Measurements from ENCODE around the gene CPNE1.
A peak's percentile ranks its signal among the peaks of the same experiment; 100 is the strongest.

CPNE1 gene

DNA sequence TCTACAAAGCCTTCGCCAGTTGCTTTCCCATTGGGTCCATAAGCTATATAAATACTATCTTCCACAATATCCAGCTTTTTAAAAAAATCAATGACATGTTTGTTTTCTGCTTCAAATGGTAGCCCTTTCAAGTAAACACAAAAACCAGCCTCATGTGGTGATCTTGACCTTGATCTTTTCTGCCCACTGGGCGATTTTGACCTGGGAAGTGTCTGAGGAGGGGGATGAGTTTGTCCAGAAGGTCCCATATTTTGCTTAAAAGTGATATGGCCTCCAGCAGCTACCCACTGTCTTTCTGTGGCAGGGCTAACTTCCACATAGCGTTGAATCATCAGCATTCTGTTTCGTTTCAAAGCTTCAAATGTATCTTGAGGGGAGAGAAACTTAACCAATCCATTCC, 10.8 kb downstream of the CPNE1 start:
- no peak for DNase-seq (ENCODE audit: low read depth, low spot score)

DNA sequence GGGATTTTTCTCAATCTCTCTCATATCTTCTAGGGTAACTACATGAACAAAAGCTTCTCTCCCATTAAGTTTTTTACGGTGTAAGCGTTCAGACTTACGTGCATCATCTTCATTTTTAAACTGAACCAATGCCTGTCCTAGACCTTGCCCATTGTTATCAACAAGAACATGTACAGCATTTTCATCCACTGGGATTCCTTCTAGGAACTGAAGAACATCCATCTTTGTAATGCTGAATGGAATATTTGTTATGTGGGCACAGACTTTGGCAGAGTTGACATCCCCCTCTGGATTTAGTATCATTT, 11.3 kb downstream of the CPNE1 start:
- no peak for DNase-seq (ENCODE audit: low read depth, low spot score)

GRCh38 chr20:35652641-35653429, 11.9 kb downstream of the CPNE1 start:
- DNase-seq (ENCODE audit: low read depth, low spot score) = peak; percentile 19

GRCh38 chr20:35651958-35652357, 12.7 kb downstream of the CPNE1 start:
- DNase-seq (ENCODE audit: low read depth, low spot score) = no peak

GRCh38 chr20:35650632-35651031, 14.1 kb downstream of the CPNE1 start:
- DNase-seq (ENCODE audit: low read depth, low spot score) = no peak

DNA sequence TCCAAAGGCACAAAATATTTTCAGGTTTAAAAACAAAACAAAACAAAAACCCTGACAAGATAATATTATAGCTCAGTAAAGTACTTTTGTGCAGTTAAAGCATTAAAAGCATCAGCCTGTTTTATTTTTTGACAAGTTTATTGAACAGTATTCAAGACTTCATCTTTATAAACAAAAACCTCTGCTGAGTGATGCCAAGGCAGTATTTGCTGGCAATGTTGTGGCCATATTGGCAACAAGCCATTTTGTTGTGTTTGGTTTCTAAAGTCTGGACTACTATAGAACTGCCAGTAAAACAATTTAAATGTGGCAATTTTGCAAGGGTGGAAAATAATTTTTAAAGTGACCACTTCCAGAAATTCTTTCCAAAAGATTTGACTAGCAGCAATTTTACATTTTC, 15.9 kb downstream of the CPNE1 start:
- no peak for DNase-seq (ENCODE audit: low read depth, low spot score)

GRCh38 chr20:35644806-35645205, 19.9 kb downstream of the CPNE1 start:
- DNase-seq (ENCODE audit: low read depth, low spot score) = no peak

DNA sequence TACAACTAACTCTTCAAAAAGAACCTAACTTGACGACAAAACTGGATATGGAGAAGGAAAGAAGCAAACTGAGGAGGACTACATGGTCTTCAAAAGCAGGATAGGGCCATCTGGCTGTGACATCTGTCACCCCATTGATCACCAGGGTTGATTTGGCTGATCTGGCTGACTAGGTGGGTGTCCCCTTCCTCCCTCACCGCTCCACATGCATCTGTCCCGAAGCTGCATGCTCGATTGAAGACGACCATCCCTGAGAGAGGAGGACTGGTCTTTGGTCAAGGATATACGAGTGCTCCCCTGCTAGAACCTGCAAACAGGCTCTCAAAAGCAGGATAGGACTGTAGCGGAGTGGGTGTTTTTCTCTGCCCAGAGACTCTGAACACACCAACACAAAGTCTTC, 21.7 kb downstream of the CPNE1 start:
- no peak for DNase-seq (ENCODE audit: low read depth, low spot score)

DNA sequence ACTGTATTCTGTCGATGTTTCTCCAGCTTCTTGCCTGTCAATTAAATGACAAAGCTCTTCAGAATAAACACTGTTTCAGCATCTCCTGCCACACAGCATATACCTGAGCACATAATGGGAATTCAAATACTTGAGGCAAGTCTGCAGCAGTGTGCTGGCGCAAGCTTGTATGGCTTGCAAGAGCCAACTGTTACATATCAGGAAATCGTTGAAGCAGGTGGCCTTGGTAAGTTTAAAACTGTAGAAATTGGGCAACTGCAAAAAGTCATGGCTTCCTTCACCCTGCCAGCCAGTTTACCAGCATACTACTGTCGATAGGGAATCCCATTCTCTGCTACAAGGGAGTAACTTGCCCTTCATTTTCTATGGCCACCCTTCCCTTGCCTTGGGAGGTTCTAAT, 23.0 kb downstream of the CPNE1 start:
- DNase-seq (ENCODE audit: low read depth, low spot score) = no peak

GRCh38 chr20:35640724-35641123, 24.0 kb downstream of the CPNE1 start:
- DNase-seq (ENCODE audit: low read depth, low spot score) = no peak

DNA sequence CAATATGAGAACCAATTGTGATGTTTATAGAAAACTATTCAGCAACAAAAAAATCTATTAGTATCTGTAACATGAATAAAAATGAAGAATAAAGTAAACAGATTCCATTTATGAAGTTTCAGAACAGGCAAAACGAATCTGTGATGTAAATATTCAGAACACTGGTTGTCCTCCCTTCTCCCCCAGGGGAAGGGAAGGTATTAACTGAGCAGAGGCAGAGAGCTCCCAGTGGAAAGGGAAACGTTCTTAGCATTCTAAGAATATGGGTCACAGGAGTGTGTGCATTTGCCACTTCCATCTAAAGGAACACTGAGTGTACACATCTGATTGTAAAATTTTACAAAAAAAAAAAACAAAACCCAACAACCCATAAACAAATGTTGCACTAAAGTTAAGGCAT, 25.9 kb downstream of the CPNE1 start:
- DNase-seq (ENCODE audit: low read depth, low spot score) = no peak

DNA sequence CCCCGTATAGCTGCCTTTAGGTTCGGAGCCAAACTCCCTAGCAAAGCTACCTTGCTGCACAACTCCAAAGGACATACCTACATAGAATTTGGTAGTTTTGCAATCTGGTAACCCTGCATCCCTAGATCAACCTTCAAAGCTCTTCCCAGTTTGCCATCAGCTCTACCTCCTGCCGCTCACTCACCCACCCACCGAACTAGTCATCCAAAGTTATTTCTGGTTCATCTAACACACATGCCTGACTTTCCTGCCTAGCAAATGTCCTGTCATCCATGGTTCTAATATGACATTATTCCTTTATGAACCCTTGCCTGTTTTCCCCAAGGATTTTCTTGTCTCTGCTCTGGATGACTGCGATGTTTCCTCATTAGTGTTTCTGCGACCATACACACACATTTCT, 27.4 kb downstream of the CPNE1 start:
- no peak for DNase-seq (ENCODE audit: low read depth, low spot score)

GRCh38 chr20:35636095-35636494, 28.6 kb downstream of the CPNE1 start:
- no peak for DNase-seq (ENCODE audit: low read depth, low spot score)

DNA sequence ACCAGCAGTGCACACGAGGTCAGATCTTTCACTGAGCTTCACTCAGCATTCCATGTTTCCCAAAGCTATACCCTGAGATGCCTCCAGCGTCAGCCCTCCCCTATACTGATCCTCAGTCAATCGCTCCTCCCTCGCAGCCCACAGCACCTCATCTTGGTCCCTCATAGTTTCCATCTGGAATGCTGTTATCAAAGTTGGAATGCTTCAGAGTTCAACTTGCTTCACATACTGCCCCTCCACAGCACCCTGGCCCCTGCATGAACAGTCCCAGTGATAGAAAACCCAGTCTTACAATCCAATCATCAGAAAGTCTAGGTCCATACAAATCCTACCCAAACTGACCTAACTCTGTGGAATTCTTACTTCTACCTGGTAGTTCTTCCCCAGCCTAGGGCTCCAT, 29.0 kb downstream of the CPNE1 start:
- no peak for DNase-seq (ENCODE audit: low read depth, low spot score)

DNA sequence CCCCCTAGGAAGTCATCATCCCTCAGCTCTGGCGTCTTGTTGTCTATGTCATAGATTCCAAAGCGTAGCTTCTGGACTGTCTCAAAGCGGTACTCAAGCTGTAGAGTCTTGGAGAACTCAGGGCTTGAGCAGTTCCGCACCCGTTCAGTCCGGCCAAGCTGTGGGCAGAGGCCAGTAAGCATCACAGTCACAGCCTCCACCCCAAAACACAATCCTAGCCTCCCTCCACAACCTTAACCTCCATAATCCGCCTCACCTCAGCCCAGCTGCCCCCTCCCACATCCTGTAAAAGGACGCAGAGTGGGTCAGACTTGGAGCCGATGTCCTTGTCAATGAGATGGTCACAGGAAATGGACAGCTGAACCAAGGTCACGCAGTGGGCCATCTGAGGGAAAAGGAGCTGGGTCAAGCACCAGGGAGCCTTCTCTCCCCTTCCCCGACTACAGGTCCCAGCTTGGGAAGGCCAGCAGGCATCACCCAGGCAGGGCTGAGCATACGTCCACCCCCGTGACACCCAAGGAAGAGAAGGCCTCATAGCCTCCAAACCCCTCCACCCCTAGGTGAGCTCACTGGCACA, 32.1 kb downstream of the CPNE1 start:
- DNase-seq (ENCODE audit: low read depth, low spot score) = no peak

- DNase-seq (ENCODE audit: low read depth, low spot score) = no peak
Measured at GRCh38 chr20:35630636-35631035, 34.1 kb downstream of the CPNE1 start.

DNA sequence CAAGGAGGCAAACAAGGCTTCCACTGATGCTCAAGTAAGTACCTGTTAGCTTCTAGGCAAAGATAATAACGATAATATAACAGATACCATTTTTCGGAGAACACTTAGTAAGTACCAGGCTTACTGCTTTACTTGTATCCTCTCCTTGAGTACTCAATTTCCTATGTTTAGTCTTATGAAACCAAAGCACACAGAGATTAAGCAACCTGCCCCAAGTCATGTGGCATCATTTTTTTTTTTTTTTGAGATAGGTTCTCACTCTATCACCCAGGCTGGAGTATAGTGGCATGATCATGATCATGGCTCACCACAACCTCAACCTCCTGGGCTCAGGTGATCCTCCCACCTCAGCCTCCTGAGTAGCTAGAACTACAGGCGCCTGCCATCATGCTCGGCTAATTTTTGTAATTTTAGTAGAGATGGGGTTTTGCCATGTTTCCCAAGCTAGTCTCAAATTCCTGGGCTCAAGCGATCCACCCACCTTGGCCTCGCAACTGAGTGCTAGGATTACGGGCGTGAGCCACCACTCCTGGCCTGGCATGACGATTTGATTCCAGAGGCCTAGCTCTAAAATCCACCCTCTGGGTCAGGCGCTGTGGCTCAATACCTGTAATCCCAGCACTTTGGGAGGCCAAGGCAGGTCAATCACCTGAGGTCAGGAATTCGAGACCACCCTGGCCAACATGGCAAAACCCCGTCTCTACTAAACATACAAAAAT, 35.1 kb downstream of the CPNE1 start:
- DNase-seq (ENCODE audit: low read depth, low spot score) = no peak

- no peak for DNase-seq (ENCODE audit: low read depth, low spot score)
Measured at GRCh38 chr20:35627121-35627520, 37.6 kb downstream of the CPNE1 start.

- DNase-seq (ENCODE audit: low read depth, low spot score) = no peak
Measured at GRCh38 chr20:35626386-35627001, 38.2 kb downstream of the CPNE1 start.

DNA sequence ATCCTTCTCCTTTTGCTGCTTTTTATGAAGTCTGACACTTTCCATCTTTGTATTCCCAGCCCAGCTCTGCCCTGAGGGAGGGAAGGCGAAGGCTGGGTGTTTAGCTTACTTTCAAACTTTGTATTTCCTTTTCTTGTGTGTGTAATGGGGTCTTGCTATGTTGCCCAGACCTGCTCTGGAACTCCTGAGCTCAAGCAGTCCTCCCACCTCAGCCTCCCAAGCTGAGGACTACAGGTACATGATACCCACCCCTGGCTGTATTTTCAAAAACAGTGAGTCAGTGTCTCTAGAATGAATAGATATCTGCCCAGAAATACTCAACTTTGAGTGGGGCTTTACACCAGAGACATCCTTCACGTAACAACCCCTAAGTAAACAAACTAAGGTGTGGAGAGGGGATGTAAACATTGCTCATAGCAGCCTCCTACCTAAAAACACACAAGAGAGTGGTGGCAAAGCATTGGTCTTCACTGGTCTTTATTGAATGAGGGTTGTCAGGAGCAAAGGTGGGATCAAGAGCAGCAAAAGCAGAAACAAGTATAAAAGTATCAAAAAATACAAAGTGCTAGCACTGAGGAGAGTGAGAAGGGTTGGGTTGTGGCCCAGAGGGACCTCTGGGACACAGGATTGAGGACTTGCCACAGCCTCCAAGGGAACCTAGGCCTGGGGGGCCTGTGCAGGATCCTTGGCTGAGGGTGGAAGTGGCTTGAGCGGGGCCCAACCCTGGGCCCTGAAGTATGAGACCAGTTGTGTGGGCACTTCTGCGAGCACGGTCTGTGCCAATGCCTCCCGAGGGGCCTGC, 38.9 kb downstream of the CPNE1 start:
- DNase-seq (ENCODE audit: low read depth, low spot score) = no peak

GRCh38 chr20:35621560-35621946, 43.1 kb downstream of the CPNE1 start:
- no peak for DNase-seq (ENCODE audit: low read depth, low spot score)
